Activated T-cell treated with anti-CD3 and anti-CD28 coated beads, Interleukin-2, amount 50 U/mL, for 72 hours (primary cell): ENCODE results near the gene SCGN. TPM values are rescaled to one million over a fixed set of nuclear protein-coding genes. Genes with fewer than 3 reads are reported as not detected.

Experiments used
- ATAC-seq, 2 donors: fragments of 150-1000 bp; cut with Tn5 transposase; replicated peaks in 1 of 2; 2 replicates each; pipeline ENCODE4 v1.10.0; 2021; ENCODE audit warnings: moderate library complexity in 2 of 2, mild to moderate bottlenecking in 1 of 2
- DNase-seq, 2 donors: peaks; one replicate each; pipeline ENCODE4 v3.0.0; 2021 to 2022; ENCODE audit warnings: mixed read lengths in 1 of 2
- H3K27ac Mint-ChIP-seq: one replicate; pipeline ENCODE4 v1.8.0; 2022; ENCODE audit warnings: mild to moderate bottlenecking, moderate library complexity, mixed read lengths
- H3K27me3 Mint-ChIP-seq: one replicate; pipeline ENCODE4 v1.8.0; 2022; ENCODE audit warnings: low read depth, mixed read lengths
- H3K36me3 Mint-ChIP-seq, 2 donors: one replicate each; pipeline ENCODE4 v1.8.0; 2022; ENCODE audit warnings: mixed read lengths in 2 of 2, mild to moderate bottlenecking in 1 of 2; ENCODE audit not compliant: insufficient read depth in 2 of 2
- H3K4me1 Mint-ChIP-seq: one replicate; pipeline ENCODE4 v1.8.0; 2022; ENCODE audit warnings: low read depth, mixed read lengths
- H3K4me3 Mint-ChIP-seq, 2 donors: one replicate each; pipeline ENCODE4 v1.8.0; 2022; ENCODE audit warnings: mild to moderate bottlenecking in 2 of 2, mixed read lengths in 2 of 2, moderate library complexity in 2 of 2
- H3K9me3 Mint-ChIP-seq, 2 donors: one replicate each; pipeline ENCODE4 v1.8.0; 2022; ENCODE audit warnings: mixed read lengths in 2 of 2
- total RNA-seq, 2 donors: library from RNA; stranded (reverse); gene quantifications; one replicate each; pipeline ENCODE4 v1.2.3, GENCODE V29; 2022

SCGN gene
- total RNA-seq, 2 donors from 2014 or later: not detected

GRCh38 chr6:25627001-25627400 lies 25.0 kb upstream of the SCGN start:
- ATAC-seq (no peak), DNase-seq (no peak)
- no peak overlapping the region for H3K4me3 Mint-ChIP-seq
- no peaks in the 10 kb centered on the region for H3K36me3 Mint-ChIP-seq
- peaks cover 16% of the 10 kb centered on the region for H3K27me3 Mint-ChIP-seq
- H3K9me3 Mint-ChIP-seq: no peaks in the 10 kb centered on the region
- H3K27ac Mint-ChIP-seq: no peak overlapping the region
- H3K4me1 Mint-ChIP-seq: no peaks in the 10 kb centered on the region

- DNase-seq: no peak
- Mint-ChIP-seq H3K27ac (no peak overlapping the region), H3K4me3 (no peak overlapping the region), H3K4me1 (no peaks in the 10 kb centered on the region), H3K27me3 (peaks cover 16% of the 10 kb centered on the region), H3K9me3 (no peaks in the 10 kb centered on the region), H3K36me3 (no peaks in the 10 kb centered on the region)
- ATAC-seq: no peak
Measured at GRCh38 chr6:25628471-25629197, 23.4 kb upstream of the SCGN start.

- Mint-ChIP-seq H3K27me3 (peaks cover 19% of the 10 kb centered on the region), H3K4me1 (no peaks in the 10 kb centered on the region), H3K9me3 (no peaks in the 10 kb centered on the region), H3K27ac (no peak overlapping the region), H3K36me3 (no peaks in the 10 kb centered on the region), H3K4me3 (no peak overlapping the region)
- no peak for DNase-seq
- no peak for ATAC-seq
Measured at GRCh38 chr6:25629198-25629576, 22.8 kb upstream of the SCGN start.

- ATAC-seq: no peak
- Mint-ChIP-seq H3K4me1 (no peaks in the 10 kb centered on the region), H3K27ac (no peak overlapping the region), H3K4me3 (no peak overlapping the region), H3K9me3 (no peaks in the 10 kb centered on the region), H3K27me3 (peaks cover 29% of the 10 kb centered on the region), H3K36me3 (no peaks in the 10 kb centered on the region)
- DNase-seq: no peak
Measured at GRCh38 chr6:25630508-25631278, 21.3 kb upstream of the SCGN start.

GRCh38 chr6:25635886-25636317 lies 16.1 kb upstream of the SCGN start:
- DNase-seq (no peak), ATAC-seq (no peak)
- Mint-ChIP-seq H3K36me3 (no peaks in the 10 kb centered on the region), H3K27ac (no peak overlapping the region), H3K27me3 (peaks cover 46% of the 10 kb centered on the region), H3K4me1 (no peaks in the 10 kb centered on the region), H3K9me3 (no peaks in the 10 kb centered on the region), H3K4me3 (no peak overlapping the region)

GRCh38 chr6:25637211-25637610 lies 14.8 kb upstream of the SCGN start:
- ATAC-seq (no peak), DNase-seq (no peak)
- H3K36me3 Mint-ChIP-seq: no peaks in the 10 kb centered on the region
- H3K4me3 Mint-ChIP-seq: no peak overlapping the region
- H3K4me1 Mint-ChIP-seq: no peaks in the 10 kb centered on the region
- no peaks in the 10 kb centered on the region for H3K9me3 Mint-ChIP-seq
- H3K27ac Mint-ChIP-seq: no peak overlapping the region
- peaks cover 44% of the 10 kb centered on the region for H3K27me3 Mint-ChIP-seq

GRCh38 chr6:25637960-25638434 lies 14.0 kb upstream of the SCGN start:
- no peak for ATAC-seq
- DNase-seq: no peak
- Mint-ChIP-seq H3K27me3 (peaks cover 52% of the 10 kb centered on the region), H3K4me3 (no peak overlapping the region), H3K9me3 (no peaks in the 10 kb centered on the region), H3K36me3 (no peaks in the 10 kb centered on the region), H3K27ac (no peak overlapping the region), H3K4me1 (no peaks in the 10 kb centered on the region)

GRCh38 chr6:25639653-25640052 lies 12.4 kb upstream of the SCGN start:
- Mint-ChIP-seq H3K27ac (no peak overlapping the region), H3K4me1 (no peaks in the 10 kb centered on the region), H3K9me3 (no peaks in the 10 kb centered on the region), H3K27me3 (peaks cover 59% of the 10 kb centered on the region), H3K4me3 (no peak overlapping the region), H3K36me3 (no peaks in the 10 kb centered on the region)
- no peak for DNase-seq
- ATAC-seq: no peak

GRCh38 chr6:25640446-25640845 lies 11.6 kb upstream of the SCGN start:
- Mint-ChIP-seq H3K4me1 (no peaks in the 10 kb centered on the region), H3K27me3 (peaks cover 63% of the 10 kb centered on the region), H3K27ac (no peak overlapping the region), H3K9me3 (no peaks in the 10 kb centered on the region), H3K36me3 (no peaks in the 10 kb centered on the region), H3K4me3 (no peak overlapping the region)
- ATAC-seq (no peak), DNase-seq (no peak)

- peaks cover 63% of the 10 kb centered on the region for H3K27me3 Mint-ChIP-seq
- H3K4me3 Mint-ChIP-seq: no peak overlapping the region
- DNase-seq (no peak), ATAC-seq (no peak)
- H3K4me1 Mint-ChIP-seq: no peaks in the 10 kb centered on the region
- no peaks in the 10 kb centered on the region for H3K9me3 Mint-ChIP-seq
- no peak overlapping the region for H3K27ac Mint-ChIP-seq
- no peaks in the 10 kb centered on the region for H3K36me3 Mint-ChIP-seq
Measured at GRCh38 chr6:25640891-25641290, 11.1 kb upstream of the SCGN start.

- ATAC-seq: no peak
- Mint-ChIP-seq H3K27ac (no peak overlapping the region), H3K9me3 (no peaks in the 10 kb centered on the region), H3K27me3 (peaks cover 64% of the 10 kb centered on the region), H3K4me1 (no peaks in the 10 kb centered on the region), H3K36me3 (no peaks in the 10 kb centered on the region), H3K4me3 (no peak overlapping the region)
- DNase-seq: no peak
Measured at GRCh38 chr6:25641377-25641776, 10.6 kb upstream of the SCGN start.

- no peak for DNase-seq
- ATAC-seq: no peak
- peaks cover 70% of the 10 kb centered on the region for H3K27me3 Mint-ChIP-seq
- H3K27ac Mint-ChIP-seq: no peak overlapping the region
- no peaks in the 10 kb centered on the region for H3K9me3 Mint-ChIP-seq
- no peaks in the 10 kb centered on the region for H3K36me3 Mint-ChIP-seq
- no peak overlapping the region for H3K4me3 Mint-ChIP-seq
- no peaks in the 10 kb centered on the region for H3K4me1 Mint-ChIP-seq
Measured at GRCh38 chr6:25641940-25642666, 9.9 kb upstream of the SCGN start.

GRCh38 chr6:25642667-25643328 lies 9.2 kb upstream of the SCGN start:
- no peaks in the 10 kb centered on the region for H3K9me3 Mint-ChIP-seq
- no peak for ATAC-seq
- H3K36me3 Mint-ChIP-seq: no peaks in the 10 kb centered on the region
- no peak for DNase-seq
- peaks cover 70% of the 10 kb centered on the region for H3K27me3 Mint-ChIP-seq
- no peaks in the 10 kb centered on the region for H3K4me1 Mint-ChIP-seq
- H3K27ac Mint-ChIP-seq: no peak overlapping the region
- no peak overlapping the region for H3K4me3 Mint-ChIP-seq
